ENCODE measurements around the gene ANKRD37.

The ANKRD37 gene

DNA sequence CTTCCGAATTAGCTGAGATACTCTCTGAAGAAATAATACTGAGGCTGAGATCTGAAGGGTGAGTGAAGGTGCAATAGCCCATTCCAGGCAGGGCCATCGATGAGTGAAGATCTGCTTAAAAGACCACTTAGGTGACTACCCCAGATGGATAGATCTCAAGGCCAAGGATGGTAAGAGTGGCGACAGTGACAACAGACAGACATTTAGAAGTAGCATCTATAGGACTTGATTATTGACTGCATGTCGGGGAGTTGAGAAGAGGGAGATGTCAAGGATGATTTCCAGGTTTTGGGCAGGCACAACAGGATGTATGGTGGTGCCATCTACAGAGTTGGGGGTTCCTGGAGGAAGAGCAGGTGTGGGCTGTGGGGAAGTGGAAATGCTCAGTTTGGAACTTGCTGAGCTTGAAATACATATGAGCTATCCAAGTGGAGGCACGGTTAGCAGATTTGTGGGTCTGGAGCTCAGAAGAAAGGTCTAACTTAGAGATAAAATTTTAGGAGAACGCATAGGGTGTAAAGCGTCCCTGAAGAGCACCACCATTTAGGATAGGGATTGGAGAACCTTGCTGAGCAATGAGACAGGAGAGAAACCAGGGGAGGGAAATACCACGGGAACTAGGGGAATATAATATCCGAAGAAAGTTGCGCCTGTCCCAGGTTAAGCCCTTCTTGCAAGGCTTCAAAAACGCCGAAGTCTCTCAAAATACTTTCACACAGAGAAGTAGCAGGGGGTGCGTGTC lies 28.4 kb downstream of the ANKRD37 start:
- no peak for DNase-seq

DNA sequence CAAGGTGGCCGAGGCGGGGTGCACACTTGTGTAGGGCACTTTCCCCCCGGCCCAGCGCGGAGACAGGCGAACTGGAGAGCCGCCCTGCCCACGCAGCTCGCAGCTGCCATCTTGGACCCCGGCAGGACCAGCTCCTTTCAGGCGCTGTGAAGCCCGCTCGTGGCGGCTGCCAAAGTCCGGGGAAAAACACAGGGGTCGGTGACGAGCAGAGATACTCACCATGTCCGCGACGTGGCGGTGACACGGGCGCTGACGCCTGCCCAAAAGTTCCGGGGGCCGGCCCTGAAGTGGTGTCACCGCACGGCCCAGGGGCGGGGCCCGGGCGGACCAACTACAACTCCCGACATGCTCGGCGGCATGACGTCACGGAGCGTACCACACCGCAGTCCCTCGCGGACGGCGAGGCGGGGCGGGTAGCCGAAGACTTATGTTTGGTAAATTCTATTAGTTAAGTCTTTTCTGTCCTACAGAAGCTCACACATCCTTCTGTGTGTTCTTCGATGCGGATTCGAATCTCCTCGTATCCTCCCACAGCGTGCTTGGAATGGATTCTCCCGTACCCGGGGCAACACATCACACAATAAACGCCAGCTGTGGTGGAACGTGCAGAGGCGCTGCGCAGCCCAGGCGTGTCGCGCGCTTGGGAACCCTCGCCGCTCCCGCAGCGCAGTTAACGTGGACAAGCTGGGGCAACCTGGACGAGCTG lies 29.2 kb downstream of the ANKRD37 start, which contains the start of gene UFSP2:
Gene UFSP2, minus strand, starts transcription at position 318 of the 706 bp plus-strand sequence. Its CDS starts 96 bp downstream, at position 222.
- DNase-seq: peak; percentile 76

DNA sequence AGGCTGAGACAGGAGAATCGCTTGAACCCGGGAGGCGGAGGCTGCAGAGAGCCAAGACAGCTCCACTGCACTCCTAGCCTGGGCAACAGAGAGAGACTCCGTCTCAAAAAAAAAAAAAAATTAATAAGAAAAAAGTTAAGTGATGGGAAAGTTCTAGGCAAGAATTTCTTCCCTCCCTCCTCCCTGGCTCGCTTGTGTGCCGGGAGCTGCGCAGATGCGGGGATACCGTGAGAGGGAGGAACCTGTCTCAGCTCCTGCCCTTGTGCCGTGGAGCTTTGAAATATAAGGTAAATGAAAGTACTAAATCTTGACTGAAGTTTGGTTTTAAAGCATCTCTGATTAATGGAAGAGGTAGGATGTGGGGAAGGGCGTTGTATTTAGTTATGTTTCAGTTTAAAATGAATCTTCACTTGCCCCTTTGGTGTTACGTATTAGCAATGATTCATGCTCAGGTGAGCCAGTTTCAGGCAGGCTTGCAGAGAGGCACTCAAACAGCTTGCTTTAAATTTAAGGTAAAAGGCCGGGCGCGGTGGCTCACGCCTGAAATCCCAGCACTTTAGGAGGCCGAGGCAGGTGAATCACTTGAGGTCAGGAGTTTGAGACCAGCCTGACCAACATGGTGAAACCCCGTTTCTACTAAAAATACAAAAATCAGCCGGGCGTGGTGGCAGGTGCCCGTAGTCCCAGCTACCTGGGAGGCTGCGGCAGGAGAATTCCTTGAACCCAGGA lies 30.5 kb downstream of the ANKRD37 start:
- DNase-seq: no peak

DNA sequence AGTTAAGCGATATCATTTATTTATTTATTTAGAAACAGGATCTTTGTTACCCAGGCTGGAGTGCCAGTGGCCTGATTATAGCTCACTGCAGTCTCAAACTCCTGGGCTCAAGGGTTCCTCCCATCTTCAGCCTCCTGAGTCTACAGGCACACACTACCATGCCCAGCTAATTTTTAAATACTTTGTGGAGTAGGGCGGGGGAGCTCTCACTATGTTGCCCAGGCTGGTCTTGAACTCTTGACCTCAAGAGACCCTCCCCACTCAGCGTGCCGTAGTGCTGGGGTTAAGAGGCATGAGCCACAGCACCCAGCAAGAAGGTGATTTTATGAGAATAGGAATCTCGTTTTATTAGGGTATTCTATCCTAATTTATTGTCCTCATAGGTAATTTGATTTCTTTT lies 33.0 kb downstream of the ANKRD37 start:
- DNase-seq: no peak

DNA sequence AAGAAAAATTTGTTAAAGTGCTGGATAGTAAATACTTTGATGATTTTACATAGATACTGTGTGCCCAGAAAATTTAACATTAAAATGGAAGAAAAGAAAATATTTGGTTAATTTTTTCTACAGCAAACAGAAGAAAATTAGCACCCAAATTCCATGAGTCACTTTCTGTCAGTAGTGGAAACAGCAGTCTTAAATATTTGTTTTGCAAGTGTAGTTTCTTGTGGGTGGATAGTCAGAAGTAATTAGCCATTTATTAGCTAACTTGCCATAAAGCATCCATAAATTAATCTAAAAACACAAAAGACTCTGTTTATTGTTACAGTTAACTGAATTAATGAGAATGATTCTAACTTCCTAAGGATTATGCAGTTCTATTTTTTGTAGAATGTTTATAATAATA lies 38.8 kb downstream of the ANKRD37 start:
- no peak for DNase-seq

DNA sequence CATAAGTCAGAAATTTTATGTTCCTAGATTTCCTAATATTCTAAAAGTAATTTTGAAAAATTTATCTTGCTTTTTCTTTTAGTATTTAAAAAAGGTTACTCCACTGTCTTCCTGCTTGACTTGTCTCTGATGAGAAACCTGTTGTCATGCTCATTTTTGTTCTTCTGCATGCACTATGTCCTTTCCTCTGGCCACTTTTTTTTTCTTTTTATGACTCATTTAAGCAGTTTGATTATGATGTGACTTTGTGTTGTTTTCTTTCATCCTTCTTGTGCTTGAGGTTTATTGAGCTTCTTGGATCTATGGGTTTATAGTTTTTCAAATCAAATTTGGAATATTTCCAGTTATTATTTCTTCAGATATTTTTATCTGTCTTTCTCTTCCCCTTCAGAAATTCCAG lies 41.2 kb downstream of the ANKRD37 start:
- no peak for DNase-seq

DNA sequence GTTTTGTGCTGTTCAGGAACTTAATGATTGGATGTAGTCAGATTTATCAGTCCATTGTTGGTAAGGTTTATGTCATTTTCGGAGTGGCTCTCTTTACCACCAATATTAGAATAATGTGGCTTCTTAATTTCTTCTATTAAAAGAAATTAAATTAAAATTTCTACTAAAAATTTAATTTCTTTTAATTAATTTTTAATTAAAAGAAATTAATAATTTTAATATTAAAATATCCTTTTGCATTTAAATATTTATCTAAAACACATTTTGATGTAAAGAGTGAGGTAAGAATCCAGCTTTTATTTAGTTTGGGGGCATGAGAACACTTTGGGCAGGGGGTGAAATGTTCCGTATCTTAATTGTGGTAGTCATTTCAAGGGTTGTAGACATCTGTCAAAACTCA lies 44.8 kb downstream of the ANKRD37 start:
- DNase-seq: no peak

DNA sequence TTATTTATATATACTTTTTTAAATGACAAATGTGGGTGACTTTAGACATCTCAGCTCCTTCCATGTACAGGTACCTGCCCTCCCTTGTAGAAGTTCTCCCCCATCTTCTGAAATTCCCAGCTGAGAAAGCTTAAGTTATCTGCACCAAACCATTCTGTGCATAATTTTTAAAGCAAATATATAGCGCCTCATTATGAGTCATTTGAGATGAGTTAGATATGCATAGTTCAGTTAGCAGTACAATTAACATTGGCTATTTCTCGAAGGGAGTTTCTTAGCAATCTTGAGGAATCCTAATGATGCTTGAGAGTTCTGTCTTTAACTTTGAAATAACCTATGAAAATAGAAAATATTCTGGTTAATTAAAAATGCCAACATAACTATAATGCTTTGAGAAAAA lies 48.6 kb downstream of the ANKRD37 start:
- DNase-seq: no peak
